CD4-positive, alpha-beta memory T cell (primary cell): ENCODE data around the gene CMTR1. TPM values are rescaled to one million over a fixed set of nuclear protein-coding genes. Genes with fewer than 3 reads are reported as not detected.

Source experiments
- CTCF ChIA-PET: fragments of 350-600 bp; sonication (Branson Sonifier 250); formaldehyde crosslinking; loops from one replicate; lab custom pipeline; 2021; ENCODE audit warnings: inconsistent platforms; ENCODE audit not compliant: partially characterized antibody; lab: Charles Lee
- POLR2A ChIA-PET: fragments of 350-600 bp; sonication (Branson Sonifier 250); formaldehyde crosslinking; loops from one replicate; lab custom pipeline; 2021; ENCODE audit not compliant: partially characterized antibody; lab: Charles Lee
- DNase-seq, 5 donors: peaks; one replicate each; pipeline versions ENCODE4 v3.0.0 to v3.0.0-alpha.2; 2020 to 2022; ENCODE audit warnings: mixed read lengths in 1 of 5
- H3K27ac ChIP-seq: one replicate; pipeline ENCODE4 v1.7.0; 2013; ENCODE audit warnings: low read depth, low read length
- H3K27me3 ChIP-seq: 2 replicates; pipeline ENCODE4 v1.7.0; 2013; ENCODE audit warnings: mild to moderate bottlenecking, low read length, moderate library complexity; ENCODE audit not compliant: insufficient read depth
- H3K36me3 ChIP-seq: 2 replicates; pipeline ENCODE4 v1.7.0; 2013; ENCODE audit warnings: mild to moderate bottlenecking, low read length, moderate library complexity; ENCODE audit not compliant: insufficient read depth
- H3K4me1 ChIP-seq: 2 replicates; pipeline ENCODE4 v1.7.0; 2013; ENCODE audit warnings: mild to moderate bottlenecking, low read length, moderate library complexity; ENCODE audit not compliant: insufficient read depth
- H3K4me3 ChIP-seq, 2 donors: one replicate each; pipeline ENCODE4 v1.7.0; 2013; ENCODE audit warnings: low read length in 2 of 2, mild to moderate bottlenecking in 1 of 2
- H3K9me3 ChIP-seq, 2 donors: one replicate each; pipeline ENCODE4 v1.7.0; 2013; ENCODE audit warnings: low read length in 2 of 2, control low read depth in 1 of 2; ENCODE audit not compliant: control insufficient read depth in 1 of 2
- H3K27ac Mint-ChIP-seq, 7 donors: one replicate each; pipeline ENCODE4 v1.8.0; 2020 to 2021; ENCODE audit warnings: mixed read lengths in 7 of 7, mild to moderate bottlenecking in 6 of 7, inconsistent platforms in 3 of 7, moderate library complexity in 3 of 7
- H3K27me3 Mint-ChIP-seq, 2 donors: one replicate each; pipeline ENCODE4 v1.8.0; 2020 to 2021; ENCODE audit warnings: mixed read lengths in 2 of 2
- H3K36me3 Mint-ChIP-seq, 2 donors: one replicate each; pipeline ENCODE4 v1.8.0; 2020 to 2021; ENCODE audit warnings: mixed read lengths in 2 of 2, inconsistent platforms in 1 of 2, mild to moderate bottlenecking in 1 of 2
- H3K4me1 Mint-ChIP-seq, 4 donors: one replicate each; pipeline ENCODE4 v1.8.0; 2020 to 2021; ENCODE audit warnings: mixed read lengths in 4 of 4, mild to moderate bottlenecking in 1 of 4
- H3K4me3 Mint-ChIP-seq, 8 donors: one replicate each; pipeline ENCODE4 v1.8.0; 2020 to 2021; ENCODE audit warnings: mixed read lengths in 8 of 8, mild to moderate bottlenecking in 7 of 8, moderate library complexity in 6 of 8, inconsistent platforms in 3 of 8
- H3K9me3 Mint-ChIP-seq, 8 donors: one replicate each; pipeline ENCODE4 v1.8.0; 2020 to 2021; ENCODE audit warnings: mixed read lengths in 8 of 8, mild to moderate bottlenecking in 5 of 8, inconsistent platforms in 3 of 8, moderate library complexity in 1 of 8
- intact Hi-C: fragments of 100-400 bp; cut with micrococcal nuclease; formaldehyde crosslinking; loops from one replicate; pipeline ENCODE4 v1.15.1; 2023
- polyA plus RNA-seq, 2 donors: library from polyadenylated mRNA; unstranded; fragments of 300-500 nt; fragmentation: Illumina TruSeq; gene quantifications; one replicate each; pipeline ENCODE4 v1.2.3, GENCODE V29; 2021
- total RNA-seq, 2 experiments: library from RNA; stranded (reverse); gene quantifications; one replicate each; pipeline ENCODE4 v1.2.3, GENCODE V29; 2021

Gene CMTR1
- total and polyA plus RNA-seq, 4 experiments from 2014 or later: 28.4 to 79.1 (median 53.8) TPM

GRCh38 chr6:37501632-37502491 is 68.8 kb downstream of the CMTR1 start:
- H3K4me1 Mint-ChIP-seq: peaks cover 64 to 98% (median 83%) of the 10 kb centered on the region in 4 donors
- H3K9me3 ChIP-seq: no peaks in the 10 kb centered on the region
- peak overlapping the region; percentile 4 to 8 for H3K4me3 ChIP-seq
- no peaks in the 10 kb centered on the region for H3K9me3 Mint-ChIP-seq
- intact Hi-C loops: loop anchor here (1.0 to 10.0 kb wide), 3 partner anchors 14 to 313 kb away; partner anchors contain the start of genes CMTR1 and ZFAND3
- CTCF ChIA-PET: interaction anchor here (0.9 to 6.6 kb wide), 11 partner anchors 10 to 64 kb away, joined by 3 to 77 read pairs (median 6); no protein-coding TSS in a partner anchor
- DNase-seq: peak; percentile 62 to 79 (median 71)
- peak overlapping the region; percentile 65 to 89 (median 79) for H3K4me3 Mint-ChIP-seq
- H3K27ac ChIP-seq: peak overlapping the region; percentile 91
- no peaks in the 10 kb centered on the region for H3K36me3 ChIP-seq
- POLR2A ChIA-PET: interaction anchor here (0.5 to 23.5 kb wide), 14 partner anchors 8 to 326 kb away, joined by 3 to 977 read pairs (median 5); partner anchors contain the start of gene CMTR1
- H3K27ac Mint-ChIP-seq: peak overlapping the region; percentile 98 to 100 (median 100)
- H3K27me3 Mint-ChIP-seq: no peaks in the 10 kb centered on the region
- peaks cover 94% of the 10 kb centered on the region for H3K4me1 ChIP-seq
- peaks cover 0 to 5% of the 10 kb centered on the region in 2 donors for H3K36me3 Mint-ChIP-seq
- H3K27me3 ChIP-seq: no peaks in the 10 kb centered on the region

GRCh38 chr6:37502703-37503291 is 69.8 kb downstream of the CMTR1 start:
- H3K9me3 Mint-ChIP-seq: no peaks in the 10 kb centered on the region

DNA sequence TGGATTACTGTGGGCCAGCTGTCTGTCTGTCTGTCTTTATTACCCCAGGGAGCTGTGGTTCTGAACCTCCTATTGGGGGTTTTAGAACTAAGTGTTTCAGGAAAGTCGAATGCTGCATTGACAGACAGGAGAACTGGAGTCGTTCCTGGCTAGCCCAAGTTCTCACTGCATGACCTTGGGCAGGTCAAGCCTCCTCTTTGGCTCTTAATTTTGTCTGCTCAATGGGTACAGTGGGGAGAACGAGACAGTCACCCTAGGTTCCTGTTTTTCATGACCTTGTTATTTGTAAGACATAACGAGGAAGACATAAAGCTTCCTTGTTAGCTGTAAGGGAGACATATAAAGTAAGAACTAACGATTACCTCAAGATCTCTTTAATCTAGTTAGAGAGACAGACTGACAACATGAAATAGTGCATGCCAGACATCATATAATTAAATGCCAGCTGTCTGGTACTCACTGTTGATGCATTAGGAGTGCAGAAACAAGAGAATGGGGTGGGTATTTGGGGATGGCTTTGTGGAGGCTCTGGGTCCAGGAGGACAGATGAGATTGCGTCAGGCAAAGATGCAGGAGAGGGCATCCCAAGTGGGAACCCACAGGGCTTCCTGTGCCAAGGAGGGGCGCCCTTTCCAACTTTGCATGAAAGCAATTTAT is 70.4 kb downstream of the CMTR1 start:
- Histone ChIP-seq H3K27ac (peak overlapping the region; percentile 91), H3K4me3 (peak overlapping the region in 1 of 2 donors; percentile 29), H3K27me3 (no peaks in the 10 kb centered on the region), H3K9me3 (no peaks in the 10 kb centered on the region), H3K4me1 (peaks cover 91% of the 10 kb centered on the region), H3K36me3 (no peaks in the 10 kb centered on the region)
- peaks cover 0 to 4% of the 10 kb centered on the region in 2 donors for H3K36me3 Mint-ChIP-seq
- peak overlapping the region in 7 of 8 donors; percentile 68 to 89 (median 79) for H3K4me3 Mint-ChIP-seq
- ChIA-PET POLR2A (interaction anchor here (0.7 to 23.5 kb wide), 13 partner anchors 8 to 70 kb away, joined by 3 to 977 read pairs (median 5); partner anchors contain the start of gene CMTR1), CTCF (interaction anchor here (1.1 to 6.6 kb wide), 7 partner anchors 9 to 189 kb away, joined by 3 to 77 read pairs (median 7); no protein-coding TSS in a partner anchor)
- no peak for DNase-seq
- peaks cover 64 to 96% (median 80%) of the 10 kb centered on the region in 4 donors for H3K4me1 Mint-ChIP-seq
- H3K9me3 Mint-ChIP-seq: no peaks in the 10 kb centered on the region
- intact Hi-C loops: loop anchor here (5.0 to 10.0 kb wide), 2 partner anchors 71 to 311 kb away; partner anchors contain the start of genes CMTR1 and ZFAND3
- peak overlapping the region; percentile 98 to 100 (median 100) for H3K27ac Mint-ChIP-seq
- no peaks in the 10 kb centered on the region for H3K27me3 Mint-ChIP-seq

More at GRCh38 chr6:37502703-37503291, 69.8 kb downstream of the CMTR1 start:
- Histone ChIP-seq H3K27me3 (no peaks in the 10 kb centered on the region), H3K9me3 (no peaks in the 10 kb centered on the region), H3K36me3 (no peaks in the 10 kb centered on the region), H3K4me3 (peak overlapping the region in 1 of 2 donors; percentile 29), H3K4me1 (peaks cover 91% of the 10 kb centered on the region), H3K27ac (peak overlapping the region; percentile 91)
- CTCF ChIA-PET: interaction anchor here (1.1 to 6.6 kb wide), 10 partner anchors 10 to 190 kb away, joined by 3 to 77 read pairs (median 5); no protein-coding TSS in a partner anchor
- POLR2A ChIA-PET: interaction anchor here (0.5 to 23.5 kb wide), 12 partner anchors 8 to 327 kb away, joined by 3 to 977 read pairs (median 6); partner anchors contain the start of gene CMTR1
- H3K27ac Mint-ChIP-seq: peak overlapping the region; percentile 98 to 100 (median 100)
- H3K4me1 Mint-ChIP-seq: peaks cover 62 to 96% (median 80%) of the 10 kb centered on the region in 4 donors
- intact Hi-C loops: loop anchor here (1.0 to 10.0 kb wide), 3 partner anchors 14 to 312 kb away; partner anchors contain the start of genes CMTR1 and ZFAND3
- DNase-seq: peak; percentile 85 to 94 (median 91)
- peaks cover 0 to 4% of the 10 kb centered on the region in 2 donors for H3K36me3 Mint-ChIP-seq
- H3K27me3 Mint-ChIP-seq: no peaks in the 10 kb centered on the region
- peak overlapping the region; percentile 65 to 89 (median 79) for H3K4me3 Mint-ChIP-seq

- Mint-ChIP-seq H3K9me3 (no peaks in the 10 kb centered on the region), H3K27ac (peak overlapping the region; percentile 98 to 100 (median 100)), H3K36me3 (peaks cover 0 to 4% of the 10 kb centered on the region in 2 donors), H3K4me3 (peak overlapping the region in 7 of 8 donors; percentile 43 to 89 (median 70)), H3K27me3 (no peaks in the 10 kb centered on the region), H3K4me1 (peaks cover 65 to 96% (median 81%) of the 10 kb centered on the region in 4 donors)
- no peak for DNase-seq
- H3K4me1 ChIP-seq: peaks cover 91% of the 10 kb centered on the region
- H3K36me3 ChIP-seq: no peaks in the 10 kb centered on the region
- H3K27me3 ChIP-seq: no peaks in the 10 kb centered on the region
- intact Hi-C loops: loop anchor here (5.0 to 10.0 kb wide), 2 partner anchors 72 to 311 kb away; partner anchors contain the start of genes CMTR1 and ZFAND3
- H3K9me3 ChIP-seq: no peaks in the 10 kb centered on the region
- ChIA-PET POLR2A (interaction anchor here (0.7 to 23.5 kb wide), 11 partner anchors 9 to 71 kb away, joined by 3 to 977 read pairs (median 6); partner anchors contain the start of gene CMTR1), CTCF (interaction anchor here (1.4 to 6.6 kb wide), 6 partner anchors 9 to 189 kb away, joined by 3 to 77 read pairs (median 12); no protein-coding TSS in a partner anchor)
- no peak overlapping the region for H3K4me3 ChIP-seq
- peak overlapping the region; percentile 91 for H3K27ac ChIP-seq
Observed at GRCh38 chr6:37504024-37504423, 71.0 kb downstream of the CMTR1 start.

DNA sequence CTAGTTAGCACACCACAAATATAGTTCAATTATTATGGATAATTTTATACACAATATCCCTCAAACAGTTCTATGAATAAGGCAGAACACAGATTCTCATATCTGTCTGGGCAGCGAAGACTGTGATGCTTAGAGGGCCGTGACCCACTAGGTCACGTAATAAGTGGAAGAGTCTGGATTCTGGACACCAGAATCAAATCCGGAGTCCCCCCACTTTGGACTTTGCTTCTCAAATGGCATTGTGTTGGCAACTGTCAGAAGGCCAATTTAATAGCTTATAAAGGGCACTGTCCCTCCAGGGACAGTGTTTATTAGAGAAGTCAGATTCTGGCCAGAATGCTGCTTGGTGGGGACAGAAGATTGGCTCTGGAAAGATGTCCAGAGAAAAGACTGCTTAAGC is 73.5 kb downstream of the CMTR1 start:
- peak overlapping the region; percentile 8 for H3K27ac ChIP-seq
- H3K4me3 Mint-ChIP-seq: peak overlapping the region in 2 of 8 donors; percentile 11 to 18

More for the DNA sequence above, 73.5 kb downstream of the CMTR1 start:
- H3K9me3 Mint-ChIP-seq: peaks cover 0 to 2% (median 0%) of the 10 kb centered on the region in 8 donors
- H3K36me3 Mint-ChIP-seq: no peaks in the 10 kb centered on the region
- H3K4me1 ChIP-seq: peaks cover 92% of the 10 kb centered on the region
- H3K9me3 ChIP-seq: no peaks in the 10 kb centered on the region
- no peak for DNase-seq
- no peaks in the 10 kb centered on the region for H3K27me3 ChIP-seq
- no peak overlapping the region for H3K4me3 ChIP-seq
- POLR2A ChIA-PET: interaction anchor here (0.8 to 23.5 kb wide), 4 partner anchors 12 to 38 kb away, joined by 3 to 977 read pairs (median 4); no protein-coding TSS in a partner anchor
- H3K36me3 ChIP-seq: no peaks in the 10 kb centered on the region
- H3K27me3 Mint-ChIP-seq: no peaks in the 10 kb centered on the region
- intact Hi-C loops: loop anchor here (10.0 kb wide), 1 partner anchor 308 kb away; the partner anchor contains the start of gene ZFAND3
- CTCF ChIA-PET: interaction anchor here (1.0 to 2.2 kb wide), 4 partner anchors 10 to 59 kb away, joined by 3 to 20 read pairs (median 4); no protein-coding TSS in a partner anchor
- H3K27ac Mint-ChIP-seq: peak overlapping the region; percentile 89 to 100 (median 99)
- peaks cover 56 to 95% (median 81%) of the 10 kb centered on the region in 4 donors for H3K4me1 Mint-ChIP-seq
